Subcutaneous adipose tissue (tissue), 4 donors: ENCODE data around the gene CNPY1. TPM values are rescaled to one million over a fixed set of nuclear protein-coding genes. Genes with fewer than 3 reads are reported as not detected.

ENCODE experiments used
- CTCF ChIP-seq: fragments of 450-650 bp; IDR thresholded peaks from one replicate; pipeline ENCODE4 v1.5.1; 2016; ENCODE audit warnings: low read depth, mild to moderate bottlenecking, control low read depth, antibody characterized with exemption, moderate library complexity
- total RNA-seq, 4 donors: library from RNA; depleted of rRNA; stranded (reverse); fragments of >200 nt; gene quantifications; one replicate each; pipeline ENCODE4 v1.1.0, GENCODE V29; 2016

Gene CNPY1
- total RNA-seq, 4 donors from 2014 or later = not detected

- no peak for TF ChIP-seq CTCF
Measured at GRCh38 chr7:155556763-155557162, 10.4 kb upstream of the CNPY1 start.

- TF ChIP-seq CTCF = no peak
Measured at GRCh38 chr7:155555116-155555695, 8.8 kb upstream of the CNPY1 start.

GRCh38 chr7:155553871-155554270 lies 7.5 kb upstream of the CNPY1 start:
- TF ChIP-seq CTCF = no peak

DNA sequence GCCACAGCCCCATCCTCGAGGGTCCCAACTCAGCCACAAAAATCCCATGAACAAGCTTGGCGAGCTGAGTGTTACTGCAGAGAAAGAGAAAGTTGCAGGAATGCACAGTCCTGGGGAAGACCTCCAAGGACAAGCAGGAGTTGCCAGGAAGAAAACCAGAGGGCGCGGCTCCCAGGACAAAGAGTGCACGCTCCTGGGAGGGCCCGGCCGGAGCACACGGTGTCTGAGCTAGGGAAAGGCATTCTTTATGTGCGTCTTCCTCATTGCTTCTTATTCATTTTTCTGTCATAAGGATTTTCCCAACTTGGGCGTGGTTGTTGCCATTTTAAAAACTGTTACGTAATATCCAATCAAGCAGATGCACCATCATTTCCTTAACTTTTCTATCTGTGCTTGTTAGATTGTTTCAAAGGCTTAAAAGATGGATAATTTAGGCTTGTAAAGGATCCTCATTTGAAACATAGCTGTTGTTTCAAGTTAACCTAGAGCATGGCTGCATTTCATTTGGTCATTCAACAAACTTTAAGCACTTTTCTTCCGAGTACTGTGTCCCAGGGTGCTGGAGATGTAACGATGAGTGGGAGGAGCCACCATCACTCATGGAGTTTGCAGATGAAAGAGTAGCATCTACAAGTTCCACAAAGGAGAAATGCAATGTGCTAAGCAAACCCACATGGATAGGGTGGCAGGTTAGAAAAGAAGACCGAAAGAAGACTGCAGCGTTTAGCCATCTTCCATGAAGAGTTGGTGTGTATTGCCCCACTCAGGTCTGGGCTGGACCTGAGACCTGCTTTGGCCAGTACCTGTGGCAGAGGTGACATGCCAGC lies 5.6 kb upstream of the CNPY1 start:
- TF ChIP-seq CTCF = no peak

DNA sequence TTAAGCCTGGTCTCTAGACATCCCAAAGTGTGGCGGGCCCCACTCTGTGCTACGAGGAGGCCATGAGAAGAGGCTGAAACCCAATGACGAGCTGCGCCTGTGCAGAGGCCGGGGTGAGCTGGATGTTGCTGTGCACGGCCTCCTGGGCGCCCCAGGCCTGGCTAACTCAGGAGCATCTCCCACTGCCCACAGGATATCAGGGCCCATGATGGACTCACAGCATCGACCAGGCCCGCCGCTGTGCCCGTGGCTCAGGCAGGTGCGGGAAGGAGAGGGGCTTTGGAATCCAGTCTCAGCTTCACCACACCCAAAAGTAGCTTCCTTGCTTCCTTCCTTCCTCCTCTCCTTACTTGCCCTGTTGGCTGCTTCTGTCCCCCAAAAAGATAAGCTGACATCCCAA lies 4.6 kb upstream of the CNPY1 start:
- TF ChIP-seq CTCF = no peak

DNA sequence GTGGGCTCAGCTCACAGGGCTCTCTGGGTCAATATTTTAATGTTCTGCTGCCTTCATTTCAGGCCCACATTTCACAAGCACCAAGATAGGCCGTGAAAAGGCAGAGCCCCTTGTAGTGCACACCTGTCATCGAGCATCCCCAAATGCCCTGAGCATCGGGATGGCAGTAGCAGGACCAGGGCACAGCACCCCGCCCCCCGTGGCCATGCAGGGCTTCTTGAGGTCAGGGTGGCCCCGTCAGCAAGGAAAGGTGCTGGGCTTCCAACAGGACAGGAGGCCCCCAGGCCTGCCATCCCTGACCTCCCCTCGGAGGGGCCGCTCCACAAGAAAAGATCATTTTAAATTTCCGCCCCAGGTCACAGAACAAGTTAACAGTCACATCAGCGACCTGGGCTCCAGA lies 2.9 kb upstream of the CNPY1 start:
- TF ChIP-seq CTCF = no peak

DNA sequence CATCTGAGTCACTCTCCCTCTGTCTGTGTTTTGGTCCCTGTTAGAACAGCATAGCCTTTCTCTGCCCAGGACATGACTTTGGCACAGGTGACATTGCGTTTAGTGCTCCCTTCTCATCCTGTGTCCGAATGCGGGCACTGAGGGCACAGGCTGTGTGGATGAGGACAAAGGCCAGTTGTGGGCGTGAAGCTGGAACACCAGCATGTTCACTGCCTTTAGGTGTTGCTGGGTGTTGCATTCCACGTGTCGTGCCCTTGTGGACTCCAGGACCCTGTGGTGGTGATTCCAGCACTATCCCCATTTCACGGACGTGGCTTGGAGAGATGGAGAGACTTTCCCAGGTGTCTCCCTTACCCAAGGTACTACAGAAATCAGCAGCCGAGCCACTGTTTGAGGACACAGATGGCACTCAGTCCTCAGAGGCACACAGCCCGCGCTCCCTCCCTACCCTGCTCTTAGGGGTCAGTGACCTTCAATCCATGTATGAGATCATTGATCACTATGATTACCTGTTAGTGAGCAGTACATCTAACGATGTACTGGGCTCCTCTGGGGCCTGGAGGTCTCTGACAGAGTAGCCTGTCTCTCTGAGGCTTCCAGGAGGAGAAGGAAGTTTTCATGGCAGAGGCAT lies 917 bp upstream of the CNPY1 start:
- TF ChIP-seq CTCF = no peak
